Right kidney (tissue), 1 donor: ENCODE results near the gene LSAMP.

Source experiments
- DNase-seq: peaks from one replicate; pipeline ENCODE4 v3.0.0-alpha.2; 2016

LSAMP gene

DNA sequence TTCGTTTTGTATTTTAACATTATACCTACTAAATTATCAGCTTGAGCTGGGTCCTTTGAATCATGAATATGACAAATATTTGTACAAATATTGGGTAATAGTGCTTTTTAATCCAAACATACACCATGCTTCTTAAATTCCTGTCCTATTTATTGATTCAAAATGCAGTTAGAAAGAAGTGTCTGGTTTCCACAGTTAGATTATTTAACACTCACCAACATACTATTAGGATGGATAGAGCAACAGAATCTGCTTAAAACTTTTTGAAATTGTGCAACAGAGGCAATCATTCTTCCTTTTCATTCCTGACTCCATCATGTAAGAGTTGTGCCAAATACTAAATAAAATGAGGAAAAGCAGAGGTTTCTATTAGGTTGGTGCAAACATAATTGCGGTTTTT lies 281.2 kb downstream of the LSAMP start:
- DNase-seq: no peak

DNA sequence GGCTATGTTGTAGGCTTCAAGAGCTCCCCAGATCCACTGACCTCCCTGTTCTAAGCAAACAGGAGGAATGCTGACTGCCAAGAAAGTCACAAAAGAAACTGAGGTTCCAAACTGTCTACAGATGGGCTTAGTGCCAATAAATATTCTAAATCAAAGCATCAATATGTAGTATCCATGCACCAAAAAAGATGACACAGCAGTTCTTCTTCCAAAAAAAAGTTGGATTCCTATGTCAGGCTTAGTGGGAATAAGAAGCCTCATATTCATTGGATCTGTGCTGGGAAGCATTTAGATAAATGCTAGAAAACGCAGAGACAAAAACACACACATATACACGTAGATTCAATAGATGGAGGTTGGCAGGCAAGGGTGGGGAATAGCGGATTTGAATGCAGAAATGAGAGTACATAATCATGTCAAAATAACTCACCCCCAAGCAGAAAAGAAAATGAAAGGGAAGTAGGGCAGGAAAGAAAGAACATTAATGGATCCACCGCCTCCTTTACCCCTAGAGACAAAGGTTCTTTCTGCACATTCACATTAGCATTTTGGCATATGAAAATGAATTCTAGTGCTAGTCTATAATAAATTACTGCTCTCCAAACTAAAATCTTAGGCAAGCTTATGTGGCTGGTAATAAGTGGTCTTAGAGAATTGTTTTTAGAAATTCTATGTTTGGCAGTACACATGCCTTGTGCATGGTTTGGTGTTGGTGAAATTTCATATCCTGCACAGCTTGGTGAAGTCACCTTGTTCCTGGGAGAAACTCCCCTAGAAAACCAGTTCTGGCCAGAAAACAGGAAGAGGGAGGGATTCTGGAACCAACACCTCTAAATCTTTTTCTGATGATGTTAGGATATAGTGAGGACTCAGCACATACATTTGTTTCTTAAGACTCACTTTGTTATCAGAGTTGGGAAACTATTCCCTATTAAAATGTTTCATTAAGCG lies 283.4 kb downstream of the LSAMP start:
- DNase-seq: no peak

DNA sequence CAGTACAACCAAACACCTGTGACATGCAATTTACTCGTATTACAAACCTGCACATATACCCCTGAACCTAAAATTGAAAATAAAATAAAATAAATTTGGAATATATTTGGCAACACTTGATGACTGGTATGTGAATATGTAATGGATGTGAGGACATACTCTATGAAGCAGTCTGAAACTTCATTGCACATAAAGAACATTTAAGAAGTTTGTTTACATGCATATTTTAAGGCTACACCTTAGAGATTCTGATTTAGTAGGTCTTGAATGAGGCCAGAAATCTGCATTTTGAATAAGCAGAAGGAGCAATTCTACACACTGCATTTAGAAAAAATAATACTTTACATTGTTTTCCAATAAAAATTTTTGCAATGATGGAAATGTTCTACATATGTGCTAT lies 284.7 kb downstream of the LSAMP start:
- DNase-seq: no peak

DNA sequence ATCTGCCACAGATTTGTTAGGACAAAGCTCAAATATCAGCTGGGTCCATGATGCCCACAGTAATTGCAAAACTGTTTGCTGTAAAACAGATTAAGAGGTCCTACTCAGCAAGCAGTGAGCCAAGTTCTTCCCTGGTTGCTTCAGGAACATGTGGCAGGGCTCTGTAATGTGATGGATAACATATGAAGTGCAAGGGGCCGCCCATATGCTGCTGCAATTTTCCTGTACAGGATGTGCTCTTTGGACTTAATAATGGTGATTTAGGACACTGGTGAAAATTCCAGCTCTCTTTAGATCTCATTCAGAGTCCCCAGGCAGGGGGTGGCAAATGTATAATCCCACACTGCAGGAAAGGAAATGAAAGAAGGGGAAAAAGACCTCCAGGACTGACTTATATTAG lies 289.4 kb downstream of the LSAMP start:
- no peak for DNase-seq

DNA sequence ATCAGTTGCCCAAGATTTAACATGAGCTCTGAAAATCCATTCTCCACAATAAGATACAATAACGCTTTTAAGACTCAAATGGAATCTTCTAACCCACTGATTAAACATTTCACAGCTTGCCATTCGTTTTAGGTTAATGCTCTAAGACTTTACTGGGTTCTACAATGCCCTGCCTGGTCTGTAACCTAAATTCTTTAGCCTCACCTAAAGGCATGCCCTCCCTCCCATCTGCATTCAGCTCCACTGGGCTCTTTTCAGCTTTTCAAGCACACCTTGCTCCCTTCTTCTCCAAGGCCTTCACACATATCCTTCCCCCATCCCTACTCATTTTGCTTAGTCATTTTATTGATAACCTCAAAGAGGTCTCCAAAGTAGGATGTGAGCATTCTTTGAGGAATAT lies 290.9 kb downstream of the LSAMP start:
- no peak for DNase-seq

DNA sequence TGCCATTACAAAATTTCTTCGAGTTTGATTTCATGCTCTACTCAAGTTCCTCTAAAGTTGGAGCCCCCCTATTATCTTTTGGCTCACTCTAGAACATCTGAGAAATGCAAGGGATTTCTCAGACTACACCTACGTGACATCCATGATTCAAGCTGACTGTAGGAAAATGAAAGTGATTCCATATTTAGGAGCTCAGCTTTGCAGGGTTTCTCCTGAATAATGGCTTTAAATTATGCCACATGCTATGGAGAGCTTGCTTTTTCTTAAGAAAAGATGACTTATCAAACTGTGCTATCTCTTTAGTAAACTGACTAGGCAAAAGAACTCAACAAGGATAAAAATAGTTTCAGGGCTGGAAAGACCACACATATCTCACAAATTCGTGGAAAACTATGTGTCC lies 292.1 kb downstream of the LSAMP start:
- DNase-seq: no peak

DNA sequence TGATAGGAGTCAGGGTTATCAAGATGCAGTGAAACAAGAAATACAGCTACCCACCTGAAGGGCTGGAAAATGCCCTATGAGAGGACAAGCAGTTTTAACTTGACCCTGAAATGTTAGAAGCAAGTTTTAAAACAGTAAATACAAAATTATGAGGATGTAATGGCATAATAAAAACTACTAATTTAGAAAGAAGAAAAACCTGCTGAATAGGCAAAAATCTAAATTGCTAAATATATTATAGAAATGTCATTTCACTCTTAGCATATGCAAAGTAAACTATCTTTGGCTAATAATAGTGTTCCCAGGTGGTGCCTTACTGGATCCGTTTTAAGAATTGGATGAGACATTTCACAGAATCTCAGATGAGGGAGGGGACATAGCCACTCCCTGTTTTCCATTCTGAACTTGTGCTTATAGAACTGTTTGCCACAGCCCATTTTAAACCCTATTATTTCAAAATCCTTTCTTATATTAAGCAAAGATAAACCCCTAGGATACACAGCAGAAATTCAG lies 294.6 kb downstream of the LSAMP start:
- DNase-seq: no peak

DNA sequence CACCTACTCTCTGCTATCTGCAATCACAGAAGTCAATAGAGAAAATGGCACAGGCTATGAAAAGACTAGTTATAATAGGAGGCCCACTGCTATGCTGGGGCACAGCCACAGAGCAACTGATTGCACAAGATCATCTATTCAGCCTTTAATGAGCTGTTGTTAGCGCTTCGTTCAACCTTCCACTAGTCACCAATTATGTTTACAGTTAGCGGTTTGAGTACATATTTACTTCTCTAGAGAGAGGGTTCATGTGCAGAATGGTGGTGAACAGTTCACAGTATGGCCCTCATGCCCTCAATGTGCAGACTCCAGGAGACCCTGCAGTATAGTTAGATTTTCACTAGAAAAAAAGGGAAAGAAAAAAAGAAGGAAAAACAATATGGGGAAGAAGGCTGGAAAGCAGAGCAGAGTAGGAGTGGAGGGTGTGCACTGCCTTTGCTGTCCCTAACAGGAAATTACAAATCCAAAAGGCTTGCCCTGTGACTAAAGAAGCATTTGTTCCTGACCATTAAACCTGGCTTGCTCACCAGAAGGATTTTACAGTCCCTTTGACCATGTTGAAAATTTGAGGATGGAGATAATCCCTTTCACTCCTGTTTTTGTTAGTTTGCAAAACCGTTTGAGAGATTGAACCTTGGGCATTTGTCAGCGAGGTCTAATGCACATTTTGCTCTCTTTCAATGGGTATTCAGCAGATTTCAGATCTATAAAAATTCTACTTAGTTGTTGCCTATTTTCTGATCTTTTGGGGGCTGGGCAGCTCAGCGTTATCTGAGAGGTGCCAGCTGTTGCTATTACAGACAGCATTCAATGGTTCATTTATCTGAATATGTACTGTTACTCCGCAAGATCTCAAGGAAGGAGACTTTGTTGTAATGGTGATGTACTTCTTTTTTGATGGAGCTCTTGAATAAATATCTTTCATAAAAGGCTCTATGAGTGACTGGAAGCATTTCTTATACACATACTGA lies 296.1 kb downstream of the LSAMP start:
- DNase-seq: no peak

DNA sequence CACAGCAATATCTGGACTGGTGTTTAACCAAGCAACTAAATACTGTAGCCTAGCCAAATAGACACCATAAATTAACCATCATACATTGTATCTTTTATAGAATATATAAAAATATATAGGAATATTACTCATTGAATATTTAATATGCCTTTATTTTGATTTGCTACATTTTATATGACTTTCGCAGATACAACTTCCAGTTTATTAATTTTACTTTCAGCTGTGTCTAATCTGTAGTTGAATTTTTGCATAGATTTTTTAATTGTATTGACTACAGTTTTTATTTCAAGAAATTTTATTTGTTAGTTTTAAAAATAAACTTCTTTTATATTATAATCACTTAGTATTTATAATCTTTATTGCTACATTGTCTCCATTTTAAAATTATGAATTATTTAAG lies 299.7 kb downstream of the LSAMP start:
- no peak for DNase-seq

DNA sequence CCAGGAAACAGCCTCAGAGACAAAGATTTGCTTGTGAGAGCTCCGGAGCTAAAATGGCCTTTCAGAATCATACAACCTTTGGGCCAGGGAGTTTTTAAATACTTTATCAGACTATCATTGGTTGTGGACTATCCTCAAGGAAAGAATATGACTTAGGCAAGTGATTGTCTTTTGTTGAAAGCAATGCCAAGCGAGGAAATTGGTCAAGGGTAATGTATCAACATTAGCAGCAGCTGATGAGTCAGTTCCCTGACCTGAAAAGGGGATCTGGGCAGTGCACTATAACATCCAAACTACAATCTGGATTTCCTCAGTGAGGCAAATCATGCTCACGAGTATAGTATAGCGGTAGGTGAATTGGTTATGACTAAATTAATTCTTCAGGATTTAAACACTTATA lies 303.6 kb downstream of the LSAMP start:
- no peak for DNase-seq

DNA sequence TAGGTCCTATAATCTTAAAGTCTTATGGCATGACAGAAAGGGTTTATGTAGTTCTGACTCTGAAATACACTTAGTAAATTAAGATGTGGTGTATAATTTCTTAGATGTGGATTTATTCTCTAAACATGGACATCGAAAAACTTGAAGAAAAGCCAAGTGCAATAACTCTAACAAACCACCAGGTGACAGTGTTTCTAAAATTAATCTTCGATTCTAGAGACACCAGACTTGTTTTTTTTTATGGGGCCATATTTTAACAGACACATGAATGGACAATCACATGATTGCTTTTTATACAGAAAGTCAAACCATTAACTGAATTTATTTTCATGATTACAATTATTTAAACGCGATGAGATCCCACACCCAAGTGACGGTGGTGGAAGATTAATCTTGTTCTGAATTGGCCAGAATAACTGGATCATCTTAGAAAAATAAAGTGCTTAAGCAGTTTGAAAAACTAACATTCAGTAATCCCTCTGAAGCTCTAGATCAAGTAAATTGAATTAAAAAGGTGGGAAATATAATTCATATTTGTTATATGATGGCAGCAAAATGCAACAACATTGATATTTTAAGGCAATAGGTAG lies 305.1 kb downstream of the LSAMP start:
- DNase-seq: no peak

DNA sequence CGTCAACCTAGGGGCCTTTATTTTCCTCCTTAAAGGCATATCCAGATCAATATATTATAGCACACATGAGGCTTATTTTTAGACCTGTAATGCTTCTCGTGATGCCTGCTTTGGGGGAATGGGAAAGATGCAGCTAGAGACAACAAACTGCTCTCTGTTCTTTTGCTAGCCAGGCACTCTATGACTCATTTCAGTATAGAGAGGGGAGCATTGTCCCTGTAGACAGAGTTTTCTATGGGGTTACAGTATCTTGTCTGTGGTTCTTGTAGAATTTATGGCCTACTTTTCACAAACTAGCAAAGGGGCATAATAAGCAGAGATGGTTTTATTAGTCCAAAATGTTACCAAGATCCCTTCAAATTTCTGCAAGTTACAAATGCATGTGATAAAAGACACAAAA lies 305.6 kb downstream of the LSAMP start:
- DNase-seq: no peak

DNA sequence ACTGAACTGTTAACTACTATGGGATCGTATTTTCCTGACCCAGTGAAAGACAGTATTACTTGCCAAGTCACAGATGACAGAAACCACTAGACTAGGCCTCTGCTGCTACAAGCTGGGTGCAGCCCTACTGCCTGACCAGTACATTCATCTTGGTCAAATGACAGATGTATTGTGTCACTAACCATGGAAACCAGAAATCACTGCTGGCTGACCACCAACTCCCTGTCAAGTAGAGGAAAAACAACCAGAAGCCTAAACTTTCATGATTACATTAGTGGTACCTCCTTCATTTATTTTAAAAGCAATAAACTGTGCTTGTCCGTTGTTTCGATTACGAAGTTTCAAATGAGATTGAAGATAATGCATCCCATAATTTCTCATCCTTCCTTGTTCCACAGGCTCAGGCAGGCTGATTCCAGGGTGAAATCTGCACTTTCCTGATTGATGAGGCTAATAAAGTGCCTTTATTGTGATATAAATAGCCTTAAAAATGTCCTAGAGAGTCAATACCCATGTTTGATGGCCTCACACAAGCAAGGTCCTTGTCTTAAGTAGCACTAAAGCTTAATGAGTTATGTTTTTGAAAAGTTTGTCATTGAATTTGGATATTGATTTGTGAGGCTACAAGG lies 309.7 kb downstream of the LSAMP start:
- peak; percentile 47 for DNase-seq

DNA sequence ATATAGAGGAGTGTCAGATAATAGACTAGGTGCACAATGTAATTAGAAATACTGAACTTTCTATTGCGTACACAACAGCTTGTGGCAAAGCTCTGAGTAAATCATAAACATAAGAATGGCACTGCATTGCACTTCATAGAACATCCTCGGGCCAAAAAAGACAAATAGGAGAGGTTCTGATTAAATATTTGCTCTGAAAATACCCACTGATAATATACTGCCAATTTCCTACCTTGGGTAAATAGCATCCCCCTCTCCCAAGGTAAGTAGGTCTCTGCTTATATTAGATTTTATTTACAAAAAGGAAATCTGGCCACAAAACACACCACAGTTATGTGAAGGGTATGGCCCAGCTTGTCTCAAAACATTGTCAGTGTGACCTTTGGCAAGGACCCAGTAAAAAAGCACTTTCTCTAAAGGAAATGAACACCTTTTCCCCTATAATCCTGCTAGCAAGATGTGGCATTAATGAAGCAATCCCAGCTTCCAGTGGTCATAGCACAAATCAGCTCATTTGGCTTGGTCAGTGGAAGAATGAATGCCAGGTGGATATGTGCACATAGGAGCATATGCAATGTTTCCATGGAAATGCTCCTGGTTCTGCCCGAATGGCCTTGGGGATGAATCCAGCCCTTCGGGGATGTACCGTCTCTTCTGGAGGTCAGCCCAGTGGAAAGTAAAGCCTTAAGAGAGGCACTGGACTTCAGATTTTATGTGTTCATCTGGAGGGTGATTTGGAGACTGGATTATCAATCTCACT lies 315.9 kb downstream of the LSAMP start:
- DNase-seq: no peak

DNA sequence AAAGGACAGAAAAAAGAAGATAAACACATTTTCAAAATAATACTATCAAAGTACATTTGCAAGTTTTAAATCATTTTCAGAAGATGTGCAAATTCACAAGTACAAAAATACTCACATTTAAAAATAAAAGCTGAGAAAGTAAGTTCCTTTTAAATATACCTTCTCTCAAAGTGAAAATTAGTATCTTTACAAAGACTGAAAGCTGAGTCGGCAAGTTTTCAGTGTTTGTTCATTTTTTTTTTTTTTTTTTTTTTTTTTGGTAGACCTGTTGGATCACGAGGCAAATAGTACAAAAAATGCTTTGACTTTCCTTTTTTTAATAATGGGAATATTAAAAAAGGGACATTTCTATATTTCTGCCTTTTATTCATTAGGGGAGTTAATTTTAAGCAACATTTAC lies 317.8 kb downstream of the LSAMP start:
- DNase-seq: no peak

DNA sequence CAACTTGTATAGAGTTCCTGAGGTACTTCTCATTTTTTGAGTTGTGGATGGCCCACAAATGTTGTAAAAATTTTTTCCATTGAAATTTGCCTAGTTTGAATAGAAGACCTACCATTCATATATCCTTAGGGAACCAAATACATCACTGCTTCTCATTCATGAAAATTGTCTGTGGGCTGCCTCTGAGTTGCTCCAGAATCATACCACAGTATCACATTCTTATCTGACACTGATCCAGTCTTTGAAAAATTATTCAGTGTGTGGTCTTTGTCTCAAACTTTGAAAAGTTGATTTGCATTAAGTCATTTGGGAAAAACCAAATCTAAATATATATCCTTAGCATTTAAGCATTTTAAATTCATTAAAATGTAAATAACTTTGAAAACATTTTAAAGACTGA lies 321.1 kb downstream of the LSAMP start:
- no peak for DNase-seq

DNA sequence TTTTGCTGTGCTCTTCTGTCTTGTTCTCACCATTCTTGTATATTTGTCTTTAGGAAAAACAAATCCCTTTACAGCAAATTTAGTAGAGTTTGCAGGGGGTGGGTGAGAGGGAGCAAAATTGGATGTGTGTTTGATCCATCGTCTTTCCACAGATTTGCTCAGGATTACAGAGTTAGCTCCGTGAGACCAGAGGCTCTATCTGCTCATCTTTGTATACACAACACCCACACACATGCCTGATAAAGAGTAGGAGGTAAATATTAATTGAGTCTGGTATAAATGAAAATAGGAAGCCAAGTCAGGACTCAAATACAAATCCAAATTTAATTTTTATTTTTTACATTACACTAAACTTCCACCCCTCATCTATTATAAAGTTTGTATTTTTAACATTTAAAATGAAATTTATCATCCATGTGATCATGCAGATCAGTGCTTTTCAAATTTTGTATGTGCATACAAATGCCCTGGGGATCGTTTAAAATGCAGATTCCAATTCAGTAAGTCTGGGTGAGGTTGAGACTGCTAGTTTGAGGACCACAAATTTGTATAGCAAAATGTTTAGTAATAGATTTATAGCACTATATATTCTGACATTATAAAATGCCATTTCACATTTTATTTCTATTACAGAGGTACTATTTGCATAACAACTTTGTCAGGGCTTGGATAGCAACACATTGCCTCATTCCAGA lies 326.7 kb downstream of the LSAMP start:
- DNase-seq: no peak

DNA sequence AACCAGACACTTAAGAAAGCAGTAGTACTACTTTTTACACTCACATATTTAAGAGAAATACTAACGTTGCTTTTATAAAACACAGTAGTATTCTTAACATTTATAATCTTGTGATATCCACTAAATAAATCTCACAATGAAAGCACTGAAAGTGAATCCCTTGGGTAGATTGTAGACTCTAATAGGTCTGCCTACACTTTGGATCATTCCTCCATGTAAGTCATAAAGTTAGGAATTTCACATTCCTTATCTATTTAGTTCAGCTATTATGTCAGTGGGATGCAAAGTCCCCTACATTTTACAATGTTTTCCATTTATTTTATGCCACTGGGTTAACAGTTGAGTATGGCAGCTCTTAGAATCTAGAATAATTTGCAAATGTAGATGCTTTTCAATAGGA lies 330.7 kb downstream of the LSAMP start:
- no peak for DNase-seq

DNA sequence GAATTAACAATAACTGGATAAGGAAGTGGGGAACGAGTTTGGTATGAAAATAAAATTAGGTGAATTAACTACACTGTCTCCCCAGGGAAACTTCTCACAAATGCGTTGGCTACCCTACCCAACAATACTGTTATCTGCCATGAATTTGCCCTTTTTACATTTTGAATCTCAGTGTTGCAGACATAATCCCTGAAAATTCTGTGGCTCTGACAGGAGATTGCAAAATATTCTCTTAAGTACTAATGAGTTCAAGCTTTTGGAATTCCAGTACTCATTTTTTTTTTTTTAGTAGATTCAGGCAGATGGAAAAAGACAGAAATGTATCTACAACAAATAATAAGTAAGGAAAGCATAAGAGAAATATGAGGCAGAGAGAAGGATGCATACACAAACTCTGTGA lies 332.6 kb downstream of the LSAMP start:
- DNase-seq: no peak

DNA sequence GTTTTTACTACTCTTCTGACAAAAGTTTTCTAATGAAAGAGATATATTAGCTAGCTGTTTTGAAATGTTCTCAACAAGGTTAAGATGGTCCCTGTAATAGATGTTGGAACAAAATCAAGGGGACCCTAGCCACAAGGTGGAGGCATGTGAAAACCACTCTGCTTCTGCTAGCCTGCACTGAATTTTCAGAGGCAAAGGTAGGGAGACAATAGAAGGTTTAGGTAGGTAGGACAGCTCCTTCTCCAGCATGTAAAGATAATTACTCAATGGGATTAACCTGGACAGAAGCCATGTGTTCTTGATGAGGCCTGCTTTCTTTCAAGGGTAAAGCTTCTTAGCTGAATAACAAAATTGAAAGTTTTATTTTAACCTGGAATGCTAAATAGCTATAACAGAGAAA lies 333.5 kb downstream of the LSAMP start:
- DNase-seq: no peak
